Liver (tissue), 9 donors: ENCODE results near the gene SRGAP3. TPM values are rescaled to one million over a fixed set of nuclear protein-coding genes. Genes with fewer than 3 reads are reported as not detected.

Source experiments
- DNase-seq: peaks from one replicate; pipeline ENCODE4 v3.0.0-alpha.2; 2017; ENCODE audit warnings: low spot score
- H3K27ac ChIP-seq, 2 donors: one replicate each; pipeline ENCODE4 v1.7.0; 2013; ENCODE audit warnings: inconsistent platforms in 2 of 2, low read length in 2 of 2, control low read depth in 1 of 2, low read depth in 1 of 2, mild to moderate bottlenecking in 1 of 2
- H3K27me3 ChIP-seq, 4 donors: one replicate each; pipeline versions ENCODE4 v1.6.1 to v1.7.0; 2013; ENCODE audit warnings: low read length in 3 of 4, inconsistent platforms in 1 of 4, mild to moderate bottlenecking in 1 of 4, moderate library complexity in 1 of 4; ENCODE audit not compliant: control insufficient read depth in 4 of 4, insufficient read depth in 4 of 4
- H3K36me3 ChIP-seq, 4 donors: one replicate each; pipeline versions ENCODE4 v1.6.1 to v1.7.0; 2013; ENCODE audit warnings: low read length in 3 of 4, mild to moderate bottlenecking in 3 of 4, low read depth in 1 of 4, moderate library complexity in 1 of 4; ENCODE audit not compliant: control insufficient read depth in 4 of 4, insufficient read depth in 3 of 4
- H3K4me1 ChIP-seq, 4 donors: one replicate each; pipeline versions ENCODE4 v1.6.1 to v1.7.0; 2013; ENCODE audit warnings: low read length in 3 of 4, mild to moderate bottlenecking in 3 of 4, moderate library complexity in 1 of 4; ENCODE audit not compliant: control insufficient read depth in 4 of 4, insufficient read depth in 4 of 4
- H3K4me3 ChIP-seq, 3 donors: one replicate each; pipeline versions ENCODE4 v1.6.1 to v1.7.0; 2013; ENCODE audit warnings: low read length in 3 of 3, control low read depth in 1 of 3, low read depth in 1 of 3, mild to moderate bottlenecking in 1 of 3
- H3K9ac ChIP-seq, 2 donors: one replicate each; pipeline ENCODE4 v1.7.0; 2013; ENCODE audit warnings: low read length in 2 of 2, mild to moderate bottlenecking in 2 of 2, moderate library complexity in 2 of 2, control low read depth in 1 of 2, low read depth in 1 of 2
- H3K9me3 ChIP-seq, 4 donors: one replicate each; pipeline versions ENCODE4 v1.6.1 to v1.7.0; 2013; ENCODE audit warnings: low read length in 3 of 4; ENCODE audit not compliant: control insufficient read depth in 4 of 4
- EGR1 ChIP-seq, 2 donors: IDR thresholded peaks; 2 replicates each; pipeline ENCODE4 v1.6.1; 2016 to 2018; ENCODE audit warnings: antibody characterized with exemption in 2 of 2, low read depth in 2 of 2
- FOXA2 ChIP-seq: IDR thresholded peaks from 2 replicates; pipeline ENCODE4 v1.6.1; 2016; ENCODE audit warnings: antibody characterized with exemption
- GABPA ChIP-seq, 2 donors: IDR thresholded peaks in 1 of 2; conservative IDR thresholded peaks in 1 of 2; 2 replicates each; pipeline ENCODE4 v1.6.1; 2016; ENCODE audit warnings: antibody characterized with exemption in 2 of 2, mild to moderate bottlenecking in 1 of 2, moderate library complexity in 1 of 2
- NR2F2 ChIP-seq: IDR thresholded peaks from 2 replicates; pipeline ENCODE4 v1.6.1; 2016; ENCODE audit warnings: antibody characterized with exemption
- RAD21 ChIP-seq, 2 donors: IDR thresholded peaks; 2 replicates each; pipeline ENCODE4 v1.6.1; 2016; ENCODE audit warnings: antibody characterized with exemption in 2 of 2, mild to moderate bottlenecking in 2 of 2
- RXRA ChIP-seq, 2 donors: IDR thresholded peaks; 2 replicates each; pipeline ENCODE4 v1.6.1; 2017 to 2018; ENCODE audit warnings: antibody characterized with exemption in 2 of 2, mild to moderate bottlenecking in 1 of 2
- TAF1 ChIP-seq: conservative IDR thresholded peaks from 2 replicates; pipeline ENCODE4 v1.6.1; 2016; ENCODE audit warnings: antibody characterized with exemption, mild to moderate bottlenecking
- YY1 ChIP-seq: IDR thresholded peaks from 2 replicates; pipeline ENCODE4 v1.6.1; 2016; ENCODE audit warnings: antibody characterized with exemption, mild to moderate bottlenecking
- WGBS: extraction: QIAGEN DNeasy Blood & Tissue Kit; methylation state at CpG from one replicate; pipeline ENCODE4 v1.1.7; 2013; 5-methylcytosine and 5-hydroxymethylcytosine counted together
- polyA plus RNA-seq, 2 donors: library from polyadenylated mRNA; stranded (reverse) in 1 of 2; unstranded in 1 of 2; fragments of 200-250 nt in 1 of 2; fragments of >200 nt in 1 of 2; fragmentation: Nextera tagmentation in 1 of 2; extraction: Ambion mirVana in 1 of 2; gene quantifications; one replicate each; pipeline versions ENCODE4 v1.2.1 to v1.2.3, GENCODE V29; 2013 to 2015
- total RNA-seq, 2 donors: library from RNA; depleted of rRNA; stranded (reverse); fragments of >200 nt; gene quantifications; one replicate each; pipeline ENCODE4 v1.2.3, GENCODE V29; 2014
- TF ChIP-seq, protein P1 (sequence below): IDR thresholded peaks from 2 replicates; pipeline ENCODE4 v1.6.1; 2016; ENCODE audit warnings: antibody characterized with exemption, mild to moderate bottlenecking
- TF ChIP-seq, protein P2 (sequence below): IDR thresholded peaks from 2 replicates; pipeline ENCODE4 v1.6.1; 2016; ENCODE audit warnings: antibody characterized with exemption
- TF ChIP-seq, protein P3 (sequence below): fragments of 150-350 bp; IDR thresholded peaks from 2 replicates; pipeline ENCODE4 v1.5.1; 2017; ENCODE audit warnings: improper control_type of control experiment, low read depth, low read length; ENCODE audit not compliant: missing input control
- TF ChIP-seq, protein P4 (sequence below): IDR thresholded peaks from 2 replicates; pipeline ENCODE4 v1.6.1; 2016; ENCODE audit warnings: antibody characterized with exemption
- donor health status: healthy.
- donor health status: healthy.
- donor health status: healthy.
- donor health status: healthy.
- donor health status: healthy.

Gene SRGAP3
- total and polyA plus RNA-seq, 4 donors, result 0.61 to 4.2 (median 1.6) TPM

DNA sequence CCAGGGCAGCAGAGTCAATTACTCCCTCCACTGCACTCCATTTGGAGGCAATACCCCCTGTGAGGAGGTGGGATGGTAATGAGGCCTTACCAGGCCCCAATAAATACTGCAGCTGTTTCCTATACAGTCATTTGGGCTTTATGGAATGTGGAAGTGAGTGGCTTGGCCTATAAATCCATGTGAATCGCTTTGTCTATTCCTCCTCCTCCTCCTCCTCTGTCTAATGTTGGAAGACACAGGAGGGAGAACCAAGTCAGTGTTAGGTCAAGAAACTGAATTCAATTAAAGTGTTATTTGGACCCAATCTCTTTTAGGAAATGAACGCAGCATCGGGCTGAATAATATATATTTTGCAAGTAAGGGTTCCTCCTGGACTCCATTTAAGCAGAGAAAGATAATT lies 17.3 kb upstream of the SRGAP3 start:
- Histone ChIP-seq H3K4me3 (no peak overlapping the region), H3K9me3 (no peaks in the 10 kb centered on the region), H3K9ac (no peak overlapping the region), H3K27me3 (no peaks in the 10 kb centered on the region), H3K4me1 (no peaks in the 10 kb centered on the region), H3K36me3 (no peaks in the 10 kb centered on the region), H3K27ac (no peak overlapping the region)
- TF ChIP-seq GABPA (IDR thresholded peaks at IDR 0.05 in 1 of 2, conservative IDR thresholded peaks at IDR 0.05 in 1 of 2) (no peak), EGR1 (IDR thresholded peaks at IDR 0.05; ENCODE audit: low read depth in 2 of 2) (no peak), FOXA2 (no peak), RXRA (IDR thresholded peaks at IDR 0.05) (no peak), TAF1 (no peak), NR2F2 (no peak), YY1 (no peak), RAD21 (IDR thresholded peaks at IDR 0.05) (no peak)
- TF ChIP-seq, protein P1, sequence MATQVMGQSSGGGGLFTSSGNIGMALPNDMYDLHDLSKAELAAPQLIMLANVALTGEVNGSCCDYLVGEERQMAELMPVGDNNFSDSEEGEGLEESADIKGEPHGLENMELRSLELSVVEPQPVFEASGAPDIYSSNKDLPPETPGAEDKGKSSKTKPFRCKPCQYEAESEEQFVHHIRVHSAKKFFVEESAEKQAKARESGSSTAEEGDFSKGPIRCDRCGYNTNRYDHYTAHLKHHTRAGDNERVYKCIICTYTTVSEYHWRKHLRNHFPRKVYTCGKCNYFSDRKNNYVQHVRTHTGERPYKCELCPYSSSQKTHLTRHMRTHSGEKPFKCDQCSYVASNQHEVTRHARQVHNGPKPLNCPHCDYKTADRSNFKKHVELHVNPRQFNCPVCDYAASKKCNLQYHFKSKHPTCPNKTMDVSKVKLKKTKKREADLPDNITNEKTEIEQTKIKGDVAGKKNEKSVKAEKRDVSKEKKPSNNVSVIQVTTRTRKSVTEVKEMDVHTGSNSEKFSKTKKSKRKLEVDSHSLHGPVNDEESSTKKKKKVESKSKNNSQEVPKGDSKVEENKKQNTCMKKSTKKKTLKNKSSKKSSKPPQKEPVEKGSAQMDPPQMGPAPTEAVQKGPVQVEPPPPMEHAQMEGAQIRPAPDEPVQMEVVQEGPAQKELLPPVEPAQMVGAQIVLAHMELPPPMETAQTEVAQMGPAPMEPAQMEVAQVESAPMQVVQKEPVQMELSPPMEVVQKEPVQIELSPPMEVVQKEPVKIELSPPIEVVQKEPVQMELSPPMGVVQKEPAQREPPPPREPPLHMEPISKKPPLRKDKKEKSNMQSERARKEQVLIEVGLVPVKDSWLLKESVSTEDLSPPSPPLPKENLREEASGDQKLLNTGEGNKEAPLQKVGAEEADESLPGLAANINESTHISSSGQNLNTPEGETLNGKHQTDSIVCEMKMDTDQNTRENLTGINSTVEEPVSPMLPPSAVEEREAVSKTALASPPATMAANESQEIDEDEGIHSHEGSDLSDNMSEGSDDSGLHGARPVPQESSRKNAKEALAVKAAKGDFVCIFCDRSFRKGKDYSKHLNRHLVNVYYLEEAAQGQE, result no peak
- TF ChIP-seq, protein P2, sequence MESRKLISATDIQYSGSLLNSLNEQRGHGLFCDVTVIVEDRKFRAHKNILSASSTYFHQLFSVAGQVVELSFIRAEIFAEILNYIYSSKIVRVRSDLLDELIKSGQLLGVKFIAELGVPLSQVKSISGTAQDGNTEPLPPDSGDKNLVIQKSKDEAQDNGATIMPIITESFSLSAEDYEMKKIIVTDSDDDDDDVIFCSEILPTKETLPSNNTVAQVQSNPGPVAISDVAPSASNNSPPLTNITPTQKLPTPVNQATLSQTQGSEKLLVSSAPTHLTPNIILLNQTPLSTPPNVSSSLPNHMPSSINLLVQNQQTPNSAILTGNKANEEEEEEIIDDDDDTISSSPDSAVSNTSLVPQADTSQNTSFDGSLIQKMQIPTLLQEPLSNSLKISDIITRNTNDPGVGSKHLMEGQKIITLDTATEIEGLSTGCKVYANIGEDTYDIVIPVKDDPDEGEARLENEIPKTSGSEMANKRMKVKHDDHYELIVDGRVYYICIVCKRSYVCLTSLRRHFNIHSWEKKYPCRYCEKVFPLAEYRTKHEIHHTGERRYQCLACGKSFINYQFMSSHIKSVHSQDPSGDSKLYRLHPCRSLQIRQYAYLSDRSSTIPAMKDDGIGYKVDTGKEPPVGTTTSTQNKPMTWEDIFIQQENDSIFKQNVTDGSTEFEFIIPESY, result no peak
- TF ChIP-seq, protein P3, sequence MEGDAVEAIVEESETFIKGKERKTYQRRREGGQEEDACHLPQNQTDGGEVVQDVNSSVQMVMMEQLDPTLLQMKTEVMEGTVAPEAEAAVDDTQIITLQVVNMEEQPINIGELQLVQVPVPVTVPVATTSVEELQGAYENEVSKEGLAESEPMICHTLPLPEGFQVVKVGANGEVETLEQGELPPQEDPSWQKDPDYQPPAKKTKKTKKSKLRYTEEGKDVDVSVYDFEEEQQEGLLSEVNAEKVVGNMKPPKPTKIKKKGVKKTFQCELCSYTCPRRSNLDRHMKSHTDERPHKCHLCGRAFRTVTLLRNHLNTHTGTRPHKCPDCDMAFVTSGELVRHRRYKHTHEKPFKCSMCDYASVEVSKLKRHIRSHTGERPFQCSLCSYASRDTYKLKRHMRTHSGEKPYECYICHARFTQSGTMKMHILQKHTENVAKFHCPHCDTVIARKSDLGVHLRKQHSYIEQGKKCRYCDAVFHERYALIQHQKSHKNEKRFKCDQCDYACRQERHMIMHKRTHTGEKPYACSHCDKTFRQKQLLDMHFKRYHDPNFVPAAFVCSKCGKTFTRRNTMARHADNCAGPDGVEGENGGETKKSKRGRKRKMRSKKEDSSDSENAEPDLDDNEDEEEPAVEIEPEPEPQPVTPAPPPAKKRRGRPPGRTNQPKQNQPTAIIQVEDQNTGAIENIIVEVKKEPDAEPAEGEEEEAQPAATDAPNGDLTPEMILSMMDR, result no peak
- TF ChIP-seq, protein P4, sequence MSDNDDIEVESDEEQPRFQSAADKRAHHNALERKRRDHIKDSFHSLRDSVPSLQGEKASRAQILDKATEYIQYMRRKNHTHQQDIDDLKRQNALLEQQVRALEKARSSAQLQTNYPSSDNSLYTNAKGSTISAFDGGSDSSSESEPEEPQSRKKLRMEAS, result no peak
- WGBS, result 97% methylated on average over 3 of the region's 3 CpGs
- no peak for DNase-seq

DNA sequence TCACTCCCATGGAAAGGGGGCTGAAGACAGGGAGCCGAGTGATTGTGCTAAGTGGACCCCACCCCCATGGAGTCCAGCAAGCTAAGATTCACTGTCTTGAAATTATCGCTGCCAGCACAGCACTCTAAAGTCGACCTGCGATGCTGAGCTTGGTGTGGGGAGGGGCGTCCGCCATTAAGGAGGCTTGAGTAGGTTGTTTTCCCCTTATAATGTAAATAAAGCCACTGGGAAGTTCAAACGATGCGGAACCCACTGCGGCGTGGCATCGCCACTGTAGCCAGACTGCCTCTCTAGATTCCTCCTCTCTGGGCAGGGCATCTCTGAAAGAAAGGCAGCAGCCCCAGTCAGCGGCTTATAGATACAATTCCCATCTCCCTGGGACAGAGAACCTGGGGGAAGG lies 10.9 kb upstream of the SRGAP3 start:
- no peaks in the 10 kb centered on the region for H3K27me3 ChIP-seq
- no peak for DNase-seq
- H3K4me1 ChIP-seq, result no peaks in the 10 kb centered on the region
- no peak overlapping the region for H3K27ac ChIP-seq
- WGBS, result 91% methylated on average over 12 of the region's 12 CpGs
- TF ChIP-seq FOXA2, result no peak
- no peak for TF ChIP-seq GABPA (IDR thresholded peaks at IDR 0.05 in 1 of 2, conservative IDR thresholded peaks at IDR 0.05 in 1 of 2)
- no peak for TF ChIP-seq RAD21 (IDR thresholded peaks at IDR 0.05)
- TF ChIP-seq, protein P1, result no peak
- no peak for TF ChIP-seq RXRA (IDR thresholded peaks at IDR 0.05)
- TF ChIP-seq NR2F2, result no peak
- H3K9me3 ChIP-seq, result peaks cover 0 to 4% (median under 1%) of the 10 kb centered on the region in 4 donors
- no peaks in the 10 kb centered on the region for H3K36me3 ChIP-seq
- no peak overlapping the region for H3K9ac ChIP-seq
- H3K4me3 ChIP-seq, result no peak overlapping the region
